Iris pigment epithelial cell (primary cell): ENCODE measurements around the gene NFIC.
A peak's percentile ranks its signal among the peaks of the same experiment; 100 is the strongest.
"Not testable (repeated sequence)": the region's sequence is repeated elsewhere in the genome, so short reads cannot be mapped to it uniquely, and the experiment has no call there.

ENCODE experiments used
- DNase-seq: peaks from one replicate; pipeline ENCODE4 v3.0.0-alpha.2; 2011; ENCODE audit warnings: low read depth

NFIC gene

DNA sequence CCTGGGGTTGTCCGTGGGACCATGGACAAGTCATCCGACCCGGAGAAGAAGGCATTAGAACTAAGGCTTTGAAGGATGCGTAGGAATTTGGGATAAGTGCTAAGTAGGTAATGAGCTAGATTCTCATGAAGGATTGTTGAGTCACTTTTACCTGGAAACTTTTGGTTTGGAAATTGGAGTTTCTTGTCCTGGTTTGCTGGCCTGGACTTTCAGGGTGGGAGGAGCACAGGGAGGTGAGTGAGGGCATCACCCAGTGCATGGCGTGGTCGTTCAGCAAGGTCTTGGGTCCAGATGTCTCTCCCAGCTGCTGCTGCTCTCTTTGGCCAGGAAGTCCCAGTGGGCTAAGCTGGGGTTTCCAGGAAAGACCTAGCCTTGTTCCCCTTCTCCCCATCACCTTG, 7.6 kb downstream of the NFIC start:
- no peak for DNase-seq

DNA sequence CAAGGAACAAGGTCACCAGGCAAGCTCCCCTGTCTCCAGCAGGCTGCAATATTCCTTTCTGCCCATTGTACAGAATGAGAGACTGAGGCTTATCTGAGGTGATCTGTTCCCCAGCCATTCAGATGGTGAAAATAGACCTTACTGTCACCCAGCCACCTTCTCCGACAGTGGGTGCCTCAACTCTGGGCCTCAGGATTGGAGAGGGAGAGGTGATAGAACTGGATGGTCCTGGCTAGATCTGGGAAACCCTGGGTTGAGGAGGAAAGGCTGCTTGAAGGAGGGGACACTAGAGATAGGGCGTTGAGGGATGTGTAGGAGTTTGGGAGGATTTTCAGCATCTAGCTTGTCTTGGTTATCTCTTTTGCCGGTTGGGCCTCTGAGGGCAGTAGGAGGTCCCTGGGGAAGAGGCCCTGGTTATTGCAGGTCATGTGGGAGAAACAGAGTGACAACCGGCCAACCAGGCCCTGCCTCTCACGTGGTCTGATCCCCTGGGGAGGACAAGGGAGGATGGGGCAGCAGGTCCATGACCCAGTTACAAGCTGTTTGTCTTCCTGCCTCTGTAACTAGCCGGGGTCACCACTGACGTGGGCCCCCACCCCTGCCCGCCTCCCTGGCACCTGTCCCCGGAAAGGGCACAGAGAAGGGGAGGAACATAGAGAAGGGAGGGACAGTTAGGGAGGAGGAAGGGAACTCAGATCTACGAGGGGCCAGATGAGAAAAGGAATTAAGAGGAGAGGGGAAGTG, 8.2 kb downstream of the NFIC start:
- DNase-seq: no peak

DNA sequence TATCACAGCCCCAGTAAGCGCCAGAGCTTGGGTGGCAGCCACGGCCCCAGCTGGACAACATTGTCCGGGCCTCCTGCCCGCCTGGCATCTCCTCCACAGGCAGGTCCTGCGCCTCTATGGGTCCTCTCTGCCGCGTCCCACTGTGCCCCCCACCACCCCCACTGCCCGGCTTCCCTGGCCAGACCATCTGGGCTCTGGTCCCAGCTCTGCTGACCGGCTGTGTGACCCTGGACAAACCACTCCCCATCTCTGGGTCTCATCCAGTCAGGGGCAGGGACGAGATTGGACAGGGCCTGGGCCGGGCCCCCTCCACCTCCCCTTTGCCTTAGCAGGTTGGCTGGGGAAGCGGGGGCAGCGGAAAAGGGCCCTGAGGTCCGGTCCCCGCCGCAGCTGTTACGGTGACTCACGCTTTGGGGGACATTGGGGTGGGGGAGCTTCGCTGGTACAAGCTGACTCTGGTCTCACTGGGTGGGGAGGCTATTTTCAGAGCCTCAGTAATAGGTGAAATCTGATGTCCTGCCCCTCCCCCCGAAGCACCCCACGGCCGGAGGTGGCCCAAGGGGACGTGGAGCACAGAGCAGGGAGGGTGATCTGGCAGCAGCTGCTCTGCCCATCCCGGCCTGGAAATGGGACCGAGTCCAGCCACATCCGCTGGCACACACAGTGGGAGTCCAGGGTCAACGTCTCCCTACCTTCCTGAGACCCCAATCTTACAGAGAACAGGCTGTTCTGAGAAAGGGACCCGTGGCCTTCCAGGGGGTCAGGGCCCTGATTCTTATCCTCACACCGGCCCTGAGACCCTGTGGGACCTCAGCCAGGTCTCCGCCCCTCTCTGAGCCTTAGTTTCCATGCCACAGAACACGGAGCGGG, 9.1 kb downstream of the NFIC start:
- DNase-seq: peak; percentile 53

DNA sequence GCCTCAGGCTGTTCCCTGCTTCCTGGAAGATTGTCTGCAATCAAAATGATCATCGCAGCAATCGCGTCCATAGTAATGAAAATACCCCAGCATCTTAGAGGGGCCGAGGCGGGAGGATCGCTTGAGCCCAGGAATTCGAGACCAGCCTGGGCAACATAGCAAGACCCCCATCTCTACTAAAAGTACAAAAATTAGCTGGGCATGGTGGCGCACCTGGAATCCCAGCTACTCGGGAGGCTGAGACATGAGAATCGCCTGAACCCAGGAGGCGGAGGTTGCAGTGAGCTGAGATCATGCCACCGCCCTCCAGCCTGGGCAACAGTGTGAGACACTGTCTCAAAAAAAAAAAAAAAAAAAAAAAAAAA, 9.7 kb downstream of the NFIC start:
- DNase-seq: not testable (repeated sequence)

DNA sequence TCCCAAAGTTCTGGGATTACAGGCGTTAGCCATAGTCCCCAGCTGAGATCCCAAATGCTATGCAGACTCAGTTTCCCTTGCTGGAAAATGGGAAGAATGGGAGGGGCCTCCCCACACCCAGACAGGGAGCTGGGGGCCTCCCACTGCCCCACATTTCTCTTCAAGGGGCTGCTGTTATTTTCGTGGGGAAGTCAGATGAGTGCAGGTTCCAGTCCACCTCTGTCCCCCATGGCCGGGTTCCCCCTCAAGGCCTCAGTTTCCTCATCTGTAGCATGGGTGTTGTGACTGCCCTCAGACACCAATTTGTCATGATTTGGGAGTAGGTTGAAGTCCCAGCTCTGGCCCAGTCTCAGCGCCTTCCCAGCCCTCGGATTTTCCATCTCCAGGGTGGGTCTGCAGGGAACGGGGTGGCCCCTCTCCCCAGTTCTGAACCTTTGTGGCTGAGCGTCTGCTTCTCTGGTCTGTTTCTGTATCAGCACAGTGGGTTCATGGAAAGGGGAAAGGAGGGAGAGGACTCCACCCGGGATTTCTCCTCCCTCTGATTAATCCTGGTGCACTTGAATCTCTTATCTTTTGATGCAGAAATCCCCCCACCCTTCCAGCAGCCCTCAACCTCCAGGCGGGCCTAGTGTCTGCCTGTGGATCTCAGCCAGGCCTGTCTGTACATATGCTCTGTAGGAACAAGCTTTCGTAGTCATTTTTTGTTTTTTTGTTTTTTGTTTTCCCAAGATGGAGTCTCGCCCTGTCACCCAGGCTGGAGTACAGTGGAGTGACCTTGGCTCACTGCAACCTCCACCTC, 12.2 kb downstream of the NFIC start:
- DNase-seq: no peak

DNA sequence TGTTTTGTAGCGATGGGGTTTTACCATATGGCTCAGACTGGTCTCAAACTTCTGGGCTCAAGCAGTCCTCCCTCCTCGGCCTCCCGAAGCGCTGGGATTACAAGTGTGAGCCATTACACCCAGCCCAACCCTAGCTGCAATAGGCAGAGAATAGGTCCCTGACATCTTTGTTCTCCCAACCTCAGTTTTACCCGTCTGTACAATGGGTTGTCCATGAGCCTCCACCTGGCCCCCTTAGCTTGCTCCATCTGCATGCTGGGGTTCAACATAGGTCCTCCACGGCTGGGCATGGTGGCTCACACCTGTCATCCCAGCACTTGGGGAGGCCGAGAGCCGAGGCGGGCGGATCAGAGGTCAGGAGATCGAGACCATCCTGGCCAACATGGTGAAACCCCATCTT, 14.4 kb downstream of the NFIC start:
- DNase-seq: no peak

DNA sequence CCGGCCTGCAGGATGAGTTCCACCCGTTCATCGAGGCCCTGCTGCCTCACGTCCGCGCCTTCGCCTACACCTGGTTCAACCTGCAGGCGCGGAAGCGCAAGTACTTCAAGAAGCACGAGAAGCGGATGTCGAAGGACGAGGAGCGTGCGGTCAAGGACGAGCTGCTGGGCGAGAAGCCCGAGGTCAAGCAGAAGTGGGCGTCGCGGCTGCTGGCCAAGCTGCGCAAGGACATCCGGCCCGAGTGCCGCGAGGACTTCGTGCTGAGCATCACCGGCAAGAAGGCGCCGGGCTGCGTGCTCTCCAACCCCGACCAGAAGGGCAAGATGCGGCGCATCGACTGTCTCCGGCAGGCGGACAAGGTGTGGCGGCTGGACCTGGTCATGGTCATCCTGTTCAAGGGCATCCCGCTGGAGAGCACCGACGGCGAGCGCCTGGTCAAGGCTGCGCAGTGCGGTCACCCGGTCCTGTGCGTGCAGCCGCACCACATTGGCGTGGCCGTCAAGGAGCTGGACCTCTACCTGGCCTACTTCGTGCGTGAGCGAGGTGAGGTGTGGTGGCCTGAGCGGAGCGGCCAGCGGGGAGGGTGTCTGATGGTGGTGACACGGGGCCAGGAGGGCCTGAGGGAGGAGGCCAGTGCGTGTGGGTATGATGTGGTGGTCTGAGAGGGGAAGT, 15.5 kb downstream of the NFIC start:
- no peak for DNase-seq

DNA sequence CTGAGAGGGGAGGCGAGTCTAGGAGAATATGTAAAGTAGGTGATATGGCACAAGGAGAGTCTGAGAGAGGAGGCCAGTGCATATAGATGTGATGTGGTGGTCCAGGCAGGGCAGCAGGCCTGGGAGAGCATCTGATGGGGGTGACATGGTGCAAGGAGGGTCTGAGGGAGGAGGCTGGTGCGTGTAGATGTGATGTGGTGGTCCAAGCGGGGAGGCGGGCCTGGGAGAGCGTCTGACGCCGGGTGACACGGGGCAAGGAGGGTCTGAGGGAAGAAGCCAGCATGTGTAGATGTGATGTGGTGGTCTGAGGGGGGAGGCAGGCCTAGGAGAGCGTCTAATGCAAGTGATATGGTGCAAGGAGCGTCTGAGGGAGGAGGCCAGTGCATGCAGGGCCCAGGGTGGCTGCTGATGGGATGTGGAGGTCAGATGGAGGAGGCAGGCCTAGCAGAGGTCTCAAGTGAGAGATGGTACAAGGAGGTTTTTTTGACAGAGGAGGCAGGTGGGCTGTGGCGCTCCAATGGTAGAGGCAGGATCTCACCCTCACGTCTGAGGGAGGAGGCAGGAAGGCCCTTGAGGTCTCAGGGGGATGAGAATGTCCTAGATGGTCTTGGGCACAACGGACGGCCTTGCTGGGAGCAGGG, 16.2 kb downstream of the NFIC start:
- no peak for DNase-seq

DNA sequence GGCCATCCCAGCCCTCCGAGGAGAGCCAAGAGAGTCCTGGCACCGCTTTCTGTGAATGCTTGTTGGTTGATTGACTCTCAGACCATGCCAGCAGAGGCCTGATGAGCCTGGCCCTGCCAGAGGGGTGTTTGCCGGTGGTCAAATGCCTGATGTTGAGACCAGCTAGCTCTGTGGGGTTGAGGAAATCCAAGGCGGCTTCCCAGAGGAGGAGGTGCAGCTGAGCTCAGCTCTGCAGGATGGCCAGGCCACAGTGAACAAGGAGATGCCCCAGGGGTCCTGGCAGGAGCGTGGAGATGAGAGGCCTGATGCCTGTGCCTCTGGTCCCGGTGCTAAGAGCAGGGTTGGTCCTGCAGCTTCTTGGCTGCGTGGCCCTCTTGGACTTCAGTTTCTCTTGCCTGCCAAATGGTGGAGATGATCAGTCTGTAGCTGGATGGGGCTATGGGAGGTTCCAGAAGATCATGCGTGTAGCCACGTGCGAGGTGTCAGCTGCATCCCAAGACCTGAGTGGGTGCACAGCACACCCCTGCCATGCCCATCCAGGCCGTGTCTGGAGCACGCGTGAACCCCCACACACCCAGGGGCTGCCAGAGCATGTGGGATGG, 16.8 kb downstream of the NFIC start:
- DNase-seq: no peak

DNA sequence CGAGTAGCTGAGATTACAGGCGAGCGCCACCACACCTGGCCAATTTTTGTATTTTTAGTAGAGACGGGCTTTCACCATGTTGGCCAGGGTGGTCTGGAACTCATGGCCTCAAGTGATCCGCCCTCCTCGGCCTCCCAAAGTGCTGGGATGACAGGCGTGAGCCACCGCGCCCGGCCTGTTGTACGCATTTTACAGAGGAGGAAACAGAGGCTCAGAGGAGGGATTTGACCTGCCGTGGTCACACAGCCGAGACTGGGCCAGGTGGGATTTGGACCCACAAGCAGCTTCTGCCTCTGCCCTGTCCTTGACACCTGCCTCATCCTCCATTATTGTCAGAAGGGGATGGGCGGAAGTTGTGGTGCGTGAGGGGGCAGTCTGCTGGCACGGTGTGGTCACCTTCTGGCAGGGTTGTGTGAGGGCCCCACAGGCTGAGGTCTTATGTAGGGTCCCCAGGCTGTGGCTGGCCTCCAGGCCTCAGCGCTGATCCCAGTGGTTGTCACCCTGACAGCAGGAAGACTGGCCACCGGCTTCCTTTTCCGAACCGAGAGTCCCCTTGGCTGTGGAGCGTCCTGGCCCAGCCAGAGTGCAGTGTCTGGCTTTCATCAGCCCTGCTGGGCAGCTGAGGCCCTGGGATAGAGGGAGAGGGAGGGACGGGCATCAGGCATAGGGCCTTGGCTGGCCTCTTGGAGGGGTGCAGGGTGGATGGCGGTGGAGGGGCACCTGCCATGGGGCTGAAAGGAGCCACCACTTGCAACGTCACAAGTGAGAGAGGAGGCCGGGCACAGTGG, 20.3 kb downstream of the NFIC start:
- no peak for DNase-seq

DNA sequence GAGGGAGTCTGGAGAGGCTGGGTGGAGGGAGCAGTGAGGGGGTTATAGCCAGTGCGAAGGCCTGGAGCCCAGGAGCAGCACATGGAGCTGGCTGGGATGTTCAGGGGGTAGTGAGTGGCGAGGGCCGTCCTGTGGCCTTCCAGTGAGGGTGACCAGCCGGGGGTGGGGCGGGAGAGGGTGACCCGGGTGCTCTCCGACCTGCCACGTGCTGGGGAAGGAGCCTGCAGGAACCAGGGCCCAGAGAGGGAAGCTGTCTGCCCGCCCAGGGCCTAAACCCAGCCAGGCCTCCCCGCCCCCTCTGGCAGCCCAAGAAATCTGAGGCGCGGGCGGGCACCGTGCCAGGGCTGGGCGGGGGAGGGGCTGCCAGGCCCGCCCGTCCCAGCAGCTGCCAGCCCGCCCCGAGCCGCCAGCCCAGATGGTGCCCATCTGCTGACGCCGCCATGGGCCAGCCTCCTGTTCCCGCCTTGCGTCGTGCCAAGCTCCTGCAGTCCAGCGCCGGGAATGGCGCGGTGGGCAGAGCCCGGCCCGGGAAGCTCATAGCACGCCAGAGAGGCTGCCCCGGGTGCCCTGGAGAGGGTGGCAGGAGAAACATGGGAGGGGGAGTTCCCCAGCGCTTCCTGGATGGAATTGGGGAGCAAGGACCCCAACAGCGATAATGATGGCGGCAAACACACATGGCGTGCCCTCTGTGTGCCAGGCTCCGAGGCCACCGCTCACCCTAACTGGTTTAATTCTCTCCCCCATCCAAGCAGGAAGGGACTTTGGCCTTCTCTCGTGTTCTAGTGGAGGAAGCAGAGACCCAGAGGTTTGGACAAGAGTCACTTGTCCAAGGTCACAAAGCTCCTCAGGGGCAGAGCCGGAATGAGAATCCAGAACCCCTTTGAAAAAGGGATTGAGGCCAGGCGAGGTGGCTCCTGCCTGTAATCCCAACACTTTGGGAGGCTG, 21.5 kb downstream of the NFIC start:
- no peak for DNase-seq

DNA sequence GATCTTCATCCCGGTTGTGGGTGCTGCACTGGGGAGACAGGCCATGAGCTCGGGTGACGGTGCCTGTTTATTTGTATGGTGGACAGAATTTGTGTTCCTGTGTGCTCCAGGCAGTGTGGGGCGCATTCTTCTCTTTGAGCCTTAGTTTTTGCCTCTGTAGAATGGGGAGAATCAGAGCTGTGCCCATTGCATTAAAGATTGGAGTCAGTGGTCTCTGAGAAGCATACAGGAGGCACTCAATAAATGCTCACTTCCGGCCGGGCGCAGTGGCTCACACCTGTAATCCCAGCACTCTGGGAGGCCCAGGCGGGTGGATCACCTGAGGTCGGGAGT, 23.0 kb downstream of the NFIC start:
- no peak for DNase-seq

DNA sequence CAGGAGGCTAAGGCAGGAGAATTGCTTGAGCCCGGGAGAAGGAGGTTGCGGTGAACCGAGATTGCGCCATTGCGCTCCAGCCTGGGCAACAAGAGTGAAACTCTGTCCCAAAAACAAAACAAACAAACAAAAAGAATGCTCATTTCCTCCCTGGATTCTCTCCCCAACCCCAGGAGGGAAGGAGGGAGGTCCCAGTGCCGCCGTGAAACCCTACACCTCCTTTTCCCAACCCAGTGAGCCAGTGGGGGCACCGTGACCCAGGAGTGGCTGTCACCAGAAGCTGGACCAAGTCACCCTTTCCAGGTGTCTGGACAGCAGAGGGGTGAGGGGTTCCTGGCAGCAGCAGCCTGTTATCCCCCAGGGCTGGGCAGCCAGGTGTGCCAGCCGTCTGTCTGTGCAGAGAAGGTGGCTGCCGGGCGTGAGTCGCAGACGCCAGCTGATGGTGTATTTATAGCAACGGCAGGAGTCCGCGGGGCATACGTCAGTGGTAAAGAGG, 23.5 kb downstream of the NFIC start:
- peak; percentile 68 for DNase-seq

DNA sequence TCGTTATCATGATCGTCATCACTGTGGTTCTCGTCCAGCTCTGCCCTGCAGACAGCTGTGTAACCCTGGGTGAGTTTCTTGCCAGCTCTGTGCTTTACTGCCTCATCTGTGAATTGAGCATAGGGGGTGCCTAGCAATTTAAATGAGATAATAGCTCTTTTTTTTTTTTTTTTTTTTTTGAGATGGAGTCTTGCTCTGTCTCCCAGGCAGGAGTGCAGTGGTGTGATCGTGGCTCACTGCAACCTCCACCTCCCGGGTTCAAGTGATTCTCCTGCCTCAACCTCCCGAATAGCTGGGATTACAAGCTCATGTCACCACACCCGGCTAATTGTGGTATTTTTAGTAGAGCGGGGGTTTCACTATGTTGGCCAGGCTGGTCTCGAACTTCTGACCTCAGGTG, 25.5 kb downstream of the NFIC start:
- DNase-seq: not testable (repeated sequence)

DNA sequence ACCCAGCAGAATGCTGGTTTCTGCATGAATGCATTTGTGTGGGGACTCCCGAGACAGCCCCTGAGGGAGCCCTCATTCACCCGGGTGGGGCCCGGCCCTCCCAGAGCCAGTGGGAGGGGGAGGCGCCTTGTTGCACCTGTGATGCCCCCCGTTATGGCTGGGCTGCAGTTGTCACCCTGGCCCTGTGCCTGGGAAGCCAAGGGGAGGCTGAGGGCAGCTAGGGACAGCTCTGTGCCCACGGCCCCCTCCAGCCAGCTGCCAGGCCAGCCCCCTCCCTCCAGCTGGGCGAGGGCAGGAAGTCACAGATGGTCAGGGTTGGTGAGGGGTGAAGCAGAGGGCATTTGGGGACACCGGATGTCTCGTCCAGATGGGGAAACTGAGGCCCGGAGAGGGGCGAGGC, 26.1 kb downstream of the NFIC start:
- no peak for DNase-seq

DNA sequence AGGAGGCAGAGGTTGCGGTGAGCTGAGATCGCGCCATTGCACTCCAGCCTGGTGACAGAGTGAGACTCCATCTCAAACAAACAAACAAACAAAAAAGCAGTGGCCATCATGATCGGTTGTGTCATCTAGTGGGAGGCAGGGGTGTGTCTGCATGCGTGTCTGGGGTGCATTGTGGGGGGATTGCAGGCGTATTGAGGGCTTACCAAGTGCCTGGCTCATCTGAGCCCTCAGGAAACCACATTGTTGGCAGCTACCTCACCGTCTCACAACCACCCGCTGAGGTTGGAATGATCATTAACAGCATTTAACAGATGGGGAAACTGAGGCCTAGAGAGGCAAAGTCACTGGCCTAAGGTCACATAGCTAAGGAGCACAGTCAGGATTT, 30.5 kb downstream of the NFIC start:
- DNase-seq: no peak

DNA sequence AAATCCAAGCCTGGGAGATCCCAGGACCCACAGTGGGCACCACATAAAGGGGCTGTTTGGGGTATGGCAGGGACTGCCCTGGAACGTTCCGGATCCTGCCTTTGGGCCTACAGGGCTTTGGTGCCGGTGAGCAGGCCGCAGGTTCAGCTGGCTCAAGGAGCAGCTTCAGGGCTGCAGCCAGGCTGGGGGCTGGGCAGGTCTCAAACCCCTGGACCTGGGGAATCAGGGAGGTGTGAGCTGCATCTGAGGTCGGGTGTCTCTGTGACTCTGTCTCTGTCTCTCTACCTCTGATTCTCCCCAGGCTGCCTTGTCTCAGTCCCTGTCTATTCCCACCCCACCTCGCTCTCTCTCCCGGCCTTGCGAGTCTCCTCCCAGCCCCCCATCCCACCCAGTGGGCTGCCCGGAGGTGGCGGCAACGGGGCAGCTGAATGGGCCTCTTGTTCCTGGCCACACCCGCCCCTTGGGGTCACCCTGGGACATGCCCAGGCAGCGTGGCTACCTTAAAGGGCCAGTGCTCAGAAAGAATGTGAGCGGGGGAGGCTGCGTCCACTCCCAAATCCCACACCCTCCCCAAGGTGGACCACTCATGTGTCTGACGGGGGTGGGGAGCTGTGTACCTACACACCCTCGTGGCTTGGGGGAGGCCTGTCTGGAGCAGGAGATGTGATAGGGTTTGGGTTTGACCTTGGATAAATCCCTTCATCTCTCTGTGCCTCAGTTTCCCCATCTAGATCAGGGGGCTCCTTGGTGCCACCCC, 31.1 kb downstream of the NFIC start:
- no peak for DNase-seq

DNA sequence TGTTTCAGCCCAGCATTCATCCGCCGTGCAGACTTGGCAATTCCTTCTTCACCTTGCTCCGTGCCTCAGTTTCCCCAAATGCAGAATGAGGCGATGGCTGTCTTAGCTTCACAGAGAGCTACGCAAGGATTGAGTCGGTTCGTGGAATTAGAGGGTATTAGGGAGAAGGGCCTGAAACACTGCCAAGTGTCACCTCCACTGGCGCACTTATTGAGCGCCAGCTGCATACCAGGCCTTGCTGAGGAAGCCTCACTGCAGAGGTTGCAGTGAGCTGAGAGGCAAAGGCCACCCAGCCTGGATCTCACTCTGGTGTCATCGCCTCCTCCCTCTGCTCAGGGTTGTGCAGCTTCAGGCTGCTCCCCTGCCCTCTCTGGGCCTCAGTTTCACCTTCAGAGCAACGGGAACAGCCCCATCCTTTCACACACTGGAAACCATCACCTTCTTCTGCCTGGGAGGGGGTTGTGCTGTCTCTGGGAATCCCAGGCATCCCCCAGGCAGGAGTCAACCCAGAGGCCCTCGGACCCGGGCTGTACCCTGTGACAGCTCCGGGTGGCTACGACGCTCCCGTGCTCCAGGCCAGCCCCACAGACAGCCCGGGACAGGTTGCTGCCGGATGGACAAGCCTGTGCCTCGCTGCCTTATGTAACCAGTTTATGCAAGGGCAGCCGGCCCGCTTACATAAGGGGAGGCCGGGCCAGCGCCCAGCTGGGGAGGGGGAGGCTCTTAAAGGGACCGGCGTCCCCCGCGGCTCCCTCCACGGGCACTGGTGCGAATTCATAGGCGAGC, 31.9 kb downstream of the NFIC start:
- peak; percentile 45 for DNase-seq
